HUES48 (cell line): ENCODE measurements around the gene IPO11.
A peak's percentile ranks its signal among the peaks of the same experiment; 100 is the strongest.
"Not testable (repeated sequence)": the region's sequence is repeated elsewhere in the genome, so short reads cannot be mapped to it uniquely, and the experiment has no call there.

Source experiments
- H3K27ac ChIP-seq: one replicate; pipeline ENCODE4 v1.7.0; 2013; ENCODE audit warnings: low read depth, low read length, inconsistent platforms
- H3K27me3 ChIP-seq: 2 replicates; pipeline ENCODE4 v1.6.1; 2013; ENCODE audit warnings: mild to moderate bottlenecking, low read length; ENCODE audit not compliant: control insufficient read depth, insufficient read depth
- H3K36me3 ChIP-seq: 2 replicates; pipeline ENCODE4 v1.6.1; 2013; ENCODE audit warnings: low read length; ENCODE audit not compliant: control insufficient read depth, insufficient read depth
- H3K4me1 ChIP-seq: 2 replicates; pipeline ENCODE4 v1.6.1; 2013; ENCODE audit warnings: mild to moderate bottlenecking, low read length; ENCODE audit not compliant: control insufficient read depth, insufficient read depth
- H3K4me3 ChIP-seq: 2 replicates; pipeline ENCODE4 v1.5.1; 2013; ENCODE audit warnings: mild to moderate bottlenecking, low read depth, low read length
- H3K9ac ChIP-seq: 2 replicates; pipeline ENCODE4 v1.6.1; 2013; ENCODE audit warnings: mild to moderate bottlenecking, low read depth, low read length, moderate library complexity
- H3K9me3 ChIP-seq: 2 replicates; pipeline ENCODE4 v1.6.1; 2013; ENCODE audit warnings: low read length; ENCODE audit not compliant: control insufficient read depth, insufficient read depth

IPO11 gene

DNA sequence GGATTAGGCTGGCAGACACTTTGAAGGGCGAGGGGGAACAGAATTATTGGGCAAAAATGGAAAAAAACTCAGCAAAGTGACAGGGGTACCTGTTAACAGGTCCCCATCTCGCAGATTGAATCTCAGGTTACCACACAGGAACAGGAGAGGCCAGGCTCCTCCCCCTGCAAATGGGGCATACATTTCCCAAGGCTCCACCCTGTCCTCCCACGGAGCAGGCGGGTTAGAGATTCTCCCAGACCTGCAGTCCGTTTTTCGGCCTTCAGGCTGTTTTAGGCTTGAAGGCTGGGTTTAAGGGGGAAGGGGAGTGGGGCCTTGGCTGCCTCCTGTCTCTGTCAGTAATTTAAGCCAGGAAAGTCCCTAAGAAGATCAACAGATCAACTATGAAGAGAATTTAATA lies 208.7 kb downstream of the IPO11 start:
- Histone ChIP-seq H3K4me1 (peaks cover 27% of the 10 kb centered on the region), H3K9me3 (no peaks in the 10 kb centered on the region), H3K27me3 (no peaks in the 10 kb centered on the region), H3K9ac (no peak overlapping the region), H3K27ac (peak overlapping the region; percentile 71), H3K4me3 (peak overlapping the region; percentile 36), H3K36me3 (no peaks in the 10 kb centered on the region)

DNA sequence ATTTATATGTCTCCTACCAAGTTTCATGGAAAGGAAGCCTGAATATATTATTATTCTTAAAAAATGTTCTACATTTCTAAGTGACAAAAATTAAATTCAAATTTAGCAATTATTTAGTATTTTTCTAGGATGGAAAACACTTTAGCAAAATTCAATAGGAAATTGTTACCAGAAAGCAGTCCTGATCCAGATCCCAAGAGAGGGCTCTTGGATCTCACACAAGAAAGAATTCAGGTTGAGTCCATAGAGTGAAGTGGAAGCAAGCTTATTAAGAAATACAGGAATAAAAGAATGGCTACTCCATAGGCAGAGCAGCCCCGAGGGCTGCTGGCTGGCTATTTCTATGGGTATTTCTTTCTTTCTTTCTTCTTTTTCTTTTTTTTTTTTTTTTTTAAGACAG lies 210.7 kb downstream of the IPO11 start:
- Histone ChIP-seq H3K27me3 (no peaks in the 10 kb centered on the region), H3K36me3 (0 out of 2 replicates have a peak, but pooled peaks cover 4% of the 10 kb centered on the region), H3K4me1 (peaks cover 44% of the 10 kb centered on the region), H3K9ac (no peak overlapping the region), H3K9me3 (no peaks in the 10 kb centered on the region), H3K4me3 (no peak overlapping the region), H3K27ac (no peak overlapping the region)

GRCh38 chr5:62624436-62624835 lies 211.9 kb downstream of the IPO11 start:
- peaks cover 44% of the 10 kb centered on the region for H3K4me1 ChIP-seq
- not testable (repeated sequence) for H3K27ac ChIP-seq, H3K9me3 ChIP-seq, H3K36me3 ChIP-seq, H3K4me3 ChIP-seq, H3K9ac ChIP-seq, H3K27me3 ChIP-seq

GRCh38 chr5:62626534-62626933 lies 214.0 kb downstream of the IPO11 start:
- Histone ChIP-seq H3K4me3 (peak overlapping the region; percentile 36; the same call in 1 of the 2 replicates), H3K36me3 (peaks cover 15% of the 10 kb centered on the region), H3K27me3 (no peaks in the 10 kb centered on the region), H3K9me3 (no peaks in the 10 kb centered on the region), H3K4me1 (peaks cover 33% of the 10 kb centered on the region), H3K27ac (peak overlapping the region; percentile 79), H3K9ac (no peak overlapping the region)

DNA sequence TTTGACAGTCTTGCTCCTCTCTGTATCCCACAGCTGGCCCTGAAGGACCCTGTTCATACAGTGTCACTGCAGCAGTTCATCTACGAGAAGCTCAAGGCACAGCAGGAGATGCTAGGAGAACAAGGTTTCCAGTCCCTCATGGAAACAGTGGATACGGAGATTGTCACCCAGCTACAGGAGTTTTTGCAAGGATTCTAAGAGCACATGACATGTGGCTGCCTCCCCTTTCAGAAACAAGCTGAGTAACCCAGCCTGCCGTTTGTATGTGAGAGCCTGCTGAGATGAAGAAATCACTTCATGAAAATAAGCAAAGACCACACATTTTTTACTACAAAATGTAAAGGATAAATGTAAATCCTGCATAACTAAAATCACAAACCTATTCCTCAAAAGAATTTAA lies 214.6 kb downstream of the IPO11 start:
- Histone ChIP-seq H3K9ac (no peak overlapping the region), H3K4me3 (peak overlapping the region; percentile 36; the same call in 1 of the 2 replicates), H3K27me3 (no peaks in the 10 kb centered on the region), H3K36me3 (peaks cover 15% of the 10 kb centered on the region), H3K4me1 (peaks cover 27% of the 10 kb centered on the region), H3K27ac (peak overlapping the region; percentile 79), H3K9me3 (no peaks in the 10 kb centered on the region)

GRCh38 chr5:62627901-62628300 lies 215.3 kb downstream of the IPO11 start:
- H3K27me3 ChIP-seq = no peaks in the 10 kb centered on the region
- no peak overlapping the region for H3K9ac ChIP-seq
- peaks cover 15% of the 10 kb centered on the region for H3K36me3 ChIP-seq
- no peak overlapping the region for H3K4me3 ChIP-seq
- no peaks in the 10 kb centered on the region for H3K9me3 ChIP-seq
- H3K27ac ChIP-seq = no peak overlapping the region
- peaks cover 20% of the 10 kb centered on the region for H3K4me1 ChIP-seq

- Histone ChIP-seq H3K4me1 (peaks cover 10% of the 10 kb centered on the region), H3K27me3 (no peaks in the 10 kb centered on the region), H3K4me3 (no peak overlapping the region), H3K9ac (no peak overlapping the region), H3K36me3 (peaks cover 15% of the 10 kb centered on the region), H3K9me3 (no peaks in the 10 kb centered on the region), H3K27ac (no peak overlapping the region)
These were observed 219.5 kb downstream of the IPO11 start for GRCh38 chr5:62631909-62632580.

- Histone ChIP-seq H3K36me3 (peaks cover 12% of the 10 kb centered on the region), H3K9ac (no peak overlapping the region), H3K9me3 (no peaks in the 10 kb centered on the region), H3K4me1 (no peaks in the 10 kb centered on the region), H3K4me3 (no peak overlapping the region), H3K27ac (no peak overlapping the region), H3K27me3 (no peaks in the 10 kb centered on the region)
These were observed 220.7 kb downstream of the IPO11 start for GRCh38 chr5:62633243-62633642.

DNA sequence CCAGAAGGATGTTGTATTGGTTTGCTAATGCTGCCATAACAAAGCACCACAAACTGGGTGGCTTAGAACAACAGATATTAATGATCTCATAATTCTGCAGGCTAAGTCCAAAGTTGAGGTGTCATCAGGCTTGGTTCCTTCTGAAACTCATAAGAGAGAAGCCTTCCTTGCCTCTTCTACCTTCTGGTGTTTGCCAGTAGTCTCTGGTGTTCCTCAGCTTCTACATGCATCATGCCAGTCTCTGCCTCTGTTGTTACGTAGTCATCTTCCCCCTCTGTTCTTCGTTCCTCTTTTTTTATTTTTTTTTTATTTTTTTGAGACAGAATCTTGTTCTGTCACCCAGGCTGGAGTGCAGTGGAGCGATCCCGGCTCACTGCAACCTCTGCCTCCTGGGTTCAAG lies 227.9 kb downstream of the IPO11 start:
- H3K4me1 ChIP-seq = peaks cover 18% of the 10 kb centered on the region; the same call in 1 of the 2 replicates
- H3K36me3 ChIP-seq = no peaks in the 10 kb centered on the region
- H3K9ac ChIP-seq = no peak overlapping the region
- H3K27ac ChIP-seq = no peak overlapping the region
- H3K4me3 ChIP-seq = no peak overlapping the region
- H3K9me3 ChIP-seq = no peaks in the 10 kb centered on the region; the same call in 1 of the 2 replicates
- H3K27me3 ChIP-seq = no peaks in the 10 kb centered on the region

DNA sequence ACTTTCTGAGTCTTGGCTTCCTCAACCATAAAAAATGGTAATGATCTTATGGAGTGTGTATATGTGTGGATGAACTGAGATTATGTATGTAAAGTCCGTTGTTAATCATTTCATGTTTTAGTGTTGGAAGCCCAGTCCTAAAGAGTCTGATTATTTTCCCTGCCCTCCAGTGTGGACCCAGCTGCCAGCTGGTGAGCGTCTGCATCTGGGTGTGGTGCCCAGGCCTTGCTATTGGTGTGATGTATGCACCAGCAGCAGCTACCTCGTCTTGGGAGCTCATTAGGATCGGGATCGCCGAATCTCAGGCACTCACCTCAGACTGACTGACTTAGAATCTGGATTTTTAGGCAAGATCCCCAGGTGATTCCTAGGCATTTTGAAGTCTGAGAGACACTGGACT lies 229.9 kb downstream of the IPO11 start:
- Histone ChIP-seq H3K27ac (no peak overlapping the region), H3K36me3 (no peaks in the 10 kb centered on the region), H3K9me3 (no peaks in the 10 kb centered on the region; the same call in 1 of the 2 replicates), H3K4me1 (peaks cover 18% of the 10 kb centered on the region; the same call in 1 of the 2 replicates), H3K4me3 (no peak overlapping the region), H3K27me3 (no peaks in the 10 kb centered on the region), H3K9ac (no peak overlapping the region)

DNA sequence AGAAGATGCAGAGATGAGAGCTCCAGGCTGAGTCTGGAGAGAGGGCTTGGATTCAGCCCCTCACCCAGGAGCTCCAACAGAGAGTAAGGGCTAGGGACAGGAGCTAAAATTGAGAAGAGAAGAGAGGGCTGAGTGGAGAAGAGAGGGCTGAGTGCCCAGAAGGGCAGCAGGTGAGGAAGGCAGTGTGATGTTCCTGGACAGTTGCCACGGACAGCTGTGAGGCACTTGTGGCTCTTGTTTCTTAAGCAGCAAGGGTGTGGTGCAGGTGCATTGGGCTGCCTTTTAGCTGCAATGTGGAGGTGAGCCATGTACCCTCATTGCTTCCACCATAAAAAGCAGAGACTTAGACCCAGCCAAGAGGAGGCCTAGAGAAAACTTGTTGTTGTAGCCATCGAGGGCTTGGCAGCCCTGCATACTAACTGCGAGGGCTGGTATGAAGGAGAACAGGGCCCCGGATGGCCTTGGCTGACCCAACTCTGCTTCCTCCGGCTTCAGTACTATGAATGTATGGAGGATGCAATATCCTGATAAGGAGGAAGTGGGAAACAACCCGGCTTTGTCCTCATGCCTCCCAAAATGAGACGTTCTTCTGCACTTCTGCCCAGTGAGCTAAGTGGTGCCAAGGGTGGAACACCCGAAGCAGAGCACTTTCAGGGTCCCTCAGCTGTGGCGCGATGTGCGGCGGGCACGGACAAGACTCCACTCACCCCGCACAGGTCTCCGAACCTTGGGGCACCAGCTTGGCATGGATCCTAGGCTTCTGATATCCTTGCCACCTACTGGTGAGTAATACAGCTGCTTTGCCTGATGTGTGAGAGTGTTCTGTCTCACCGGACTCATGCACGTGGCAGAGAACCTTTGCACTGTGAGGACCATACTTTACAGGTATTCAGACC lies 231.2 kb downstream of the IPO11 start:
- Histone ChIP-seq H3K4me3 (no peak overlapping the region), H3K9me3 (no peaks in the 10 kb centered on the region; the same call in 1 of the 2 replicates), H3K9ac (no peak overlapping the region), H3K36me3 (no peaks in the 10 kb centered on the region), H3K27ac (no peak overlapping the region), H3K27me3 (no peaks in the 10 kb centered on the region), H3K4me1 (peaks cover 18% of the 10 kb centered on the region; the same call in 1 of the 2 replicates)
